NCI-H2171 (cell line): ENCODE results near the gene C16orf92.

ENCODE experiments used
- DNase-seq: peaks from one replicate; lab custom pipeline; 2025; lab: John Stamatoyannopoulos, UW

C16orf92 gene

DNA sequence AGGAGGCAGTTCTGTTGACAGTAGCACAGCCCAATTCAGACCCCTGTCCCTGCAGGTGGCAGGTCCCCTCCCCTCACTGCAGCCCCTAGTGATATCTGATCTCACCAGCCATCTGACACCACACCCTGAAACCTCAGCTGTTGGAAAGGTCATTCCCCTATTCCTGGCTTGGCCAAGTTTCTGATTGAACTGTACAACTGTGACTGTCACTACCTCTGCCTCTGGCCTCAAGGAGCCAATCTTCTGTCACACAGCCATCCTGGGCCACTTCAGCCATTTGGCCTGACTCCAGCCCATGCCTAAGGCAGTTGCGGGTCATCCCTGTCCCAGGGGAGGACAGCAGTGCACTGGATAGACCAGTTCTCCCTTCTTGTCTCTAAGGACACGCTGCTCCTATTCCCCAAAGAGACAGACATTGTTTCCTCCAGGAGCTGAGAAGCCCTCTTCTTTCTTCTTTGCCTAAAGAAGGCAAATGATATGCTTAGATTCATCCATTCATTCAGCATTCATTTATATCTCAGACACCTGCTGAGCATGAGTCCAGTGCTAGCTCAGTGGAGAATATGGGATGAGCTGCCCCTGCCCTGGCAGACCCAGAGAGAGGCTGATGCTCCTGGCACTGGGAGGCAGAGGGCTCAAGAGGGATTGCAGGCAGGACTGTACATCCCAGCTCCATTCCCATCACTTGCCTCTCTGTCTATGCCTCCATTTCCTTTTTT lies 38.0 kb downstream of the C16orf92 start:
- DNase-seq = no peak

DNA sequence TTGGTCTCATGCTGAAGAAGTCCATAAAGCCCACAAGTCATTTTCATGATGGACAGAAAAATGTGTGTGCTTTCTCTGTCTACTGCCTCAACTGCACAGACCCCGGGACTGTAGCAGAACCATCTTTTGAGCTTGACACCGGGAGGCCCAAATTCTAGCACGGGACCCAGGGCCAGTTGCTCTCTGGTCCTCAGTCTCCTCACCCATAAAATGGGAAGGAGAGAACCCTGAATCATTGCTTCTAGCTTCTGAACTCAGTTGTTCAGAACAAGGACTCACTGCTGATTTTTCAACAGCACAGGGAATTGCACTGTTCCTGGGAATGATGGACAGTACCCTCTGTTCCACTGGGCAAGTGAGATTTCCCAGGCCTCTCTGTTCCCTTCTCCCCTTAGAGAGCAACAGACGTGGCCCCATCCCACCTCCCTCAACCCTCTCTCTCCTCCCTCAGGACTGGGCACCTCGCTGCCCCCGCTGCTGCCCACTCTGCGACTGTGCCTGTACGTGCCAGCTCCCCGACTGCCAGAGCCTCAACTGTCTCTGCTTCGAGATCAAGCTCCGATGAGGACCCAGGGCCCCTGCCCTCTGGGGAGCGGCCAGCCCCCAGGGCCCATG lies 40.4 kb downstream of the C16orf92 start:
- no peak for DNase-seq

DNA sequence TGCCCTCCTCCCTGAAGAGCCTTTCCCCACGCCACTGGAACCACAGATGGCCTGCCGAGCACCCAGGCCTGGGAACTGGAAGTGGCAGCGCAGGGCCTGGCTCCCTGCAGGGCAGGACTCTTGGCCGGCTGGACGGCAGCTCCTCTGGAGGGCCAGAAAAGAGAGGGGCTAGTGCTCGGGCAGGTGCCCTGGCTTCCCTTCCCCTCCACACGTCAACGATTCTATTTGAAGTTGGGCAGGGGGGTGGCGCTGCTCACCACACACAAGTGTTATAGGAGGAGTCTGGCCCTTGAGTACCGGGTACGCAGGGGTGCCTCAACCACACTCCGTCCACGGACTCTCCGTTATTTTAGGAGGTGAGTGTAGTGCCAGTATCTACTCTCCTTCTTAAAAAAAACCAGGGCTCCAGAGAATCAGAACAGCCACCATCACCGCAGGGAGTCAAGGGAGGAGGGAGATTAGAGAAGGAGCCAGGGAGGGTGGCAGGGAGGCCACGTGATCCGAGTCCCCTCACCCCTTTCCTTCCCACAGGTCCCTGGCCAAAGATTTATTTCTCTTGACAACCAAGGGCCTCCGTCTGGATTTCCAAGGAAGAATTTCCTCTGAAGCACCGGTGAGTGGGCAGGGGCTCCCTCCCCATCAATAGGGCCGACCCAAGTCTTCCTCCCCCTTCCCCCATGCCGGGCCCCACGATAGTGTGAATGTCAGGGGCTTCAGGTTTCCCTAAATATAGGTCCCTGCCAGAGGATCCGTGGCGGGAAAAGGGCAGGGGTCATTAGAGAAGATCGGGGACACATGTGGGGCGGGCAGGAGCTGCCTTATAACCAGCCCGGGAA lies 41.1 kb downstream of the C16orf92 start:
- DNase-seq = peak; percentile 66

GRCh38 chr16:30064729-30065101 lies 41.7 kb downstream of the C16orf92 start:
- no peak for DNase-seq

- peak; percentile 95 for DNase-seq
These were observed 42.3 kb downstream of the C16orf92 start, which contains the start of gene ALDOA for GRCh38 chr16:30065102-30065942. ALDOA (plus strand) TSS chr16:30065760; CDS start chr16:30066898, 1,138 bp downstream.

GRCh38 chr16:30065943-30066760 lies 43.2 kb downstream of the C16orf92 start:
- no peak for DNase-seq

DNA sequence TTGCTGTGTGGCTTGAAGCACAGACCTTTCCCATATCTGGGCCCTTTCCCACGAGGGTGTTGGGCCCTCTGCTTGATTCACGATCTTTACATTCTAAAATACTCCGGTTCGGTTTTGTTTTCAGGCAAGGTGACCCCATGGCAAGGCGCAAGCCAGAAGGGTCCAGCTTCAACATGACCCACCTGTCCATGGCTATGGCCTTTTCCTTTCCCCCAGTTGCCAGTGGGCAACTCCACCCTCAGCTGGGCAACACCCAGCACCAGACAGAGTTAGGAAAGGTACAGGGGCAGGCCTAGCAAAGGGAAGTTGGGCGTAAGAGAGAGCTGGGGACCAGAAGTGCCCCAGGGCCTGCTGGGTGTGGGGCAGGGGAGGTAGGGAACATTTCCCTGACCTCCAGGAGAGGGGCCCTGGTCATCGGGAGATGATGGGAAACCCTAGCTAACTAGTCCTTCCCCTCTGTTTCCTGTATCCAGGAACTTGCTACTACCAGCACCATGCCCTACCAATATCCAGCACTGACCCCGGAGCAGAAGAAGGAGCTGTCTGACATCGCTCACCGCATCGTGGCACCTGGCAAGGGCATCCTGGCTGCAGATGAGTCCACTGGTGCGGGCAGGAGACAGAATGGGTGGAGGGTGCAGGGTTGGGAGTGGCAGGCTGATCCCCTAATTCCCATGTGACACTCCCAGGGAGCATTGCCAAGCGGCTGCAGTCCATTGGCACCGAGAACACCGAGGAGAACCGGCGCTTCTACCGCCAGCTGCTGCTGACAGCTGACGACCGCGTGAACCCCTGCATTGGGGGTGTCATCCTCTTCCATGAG lies 44.0 kb downstream of the C16orf92 start:
- DNase-seq = no peak

- no peak for DNase-seq
These were observed 44.6 kb downstream of the C16orf92 start for GRCh38 chr16:30067584-30067916.

- DNase-seq = no peak
These were observed 45.3 kb downstream of the C16orf92 start for GRCh38 chr16:30068333-30068732.

DNA sequence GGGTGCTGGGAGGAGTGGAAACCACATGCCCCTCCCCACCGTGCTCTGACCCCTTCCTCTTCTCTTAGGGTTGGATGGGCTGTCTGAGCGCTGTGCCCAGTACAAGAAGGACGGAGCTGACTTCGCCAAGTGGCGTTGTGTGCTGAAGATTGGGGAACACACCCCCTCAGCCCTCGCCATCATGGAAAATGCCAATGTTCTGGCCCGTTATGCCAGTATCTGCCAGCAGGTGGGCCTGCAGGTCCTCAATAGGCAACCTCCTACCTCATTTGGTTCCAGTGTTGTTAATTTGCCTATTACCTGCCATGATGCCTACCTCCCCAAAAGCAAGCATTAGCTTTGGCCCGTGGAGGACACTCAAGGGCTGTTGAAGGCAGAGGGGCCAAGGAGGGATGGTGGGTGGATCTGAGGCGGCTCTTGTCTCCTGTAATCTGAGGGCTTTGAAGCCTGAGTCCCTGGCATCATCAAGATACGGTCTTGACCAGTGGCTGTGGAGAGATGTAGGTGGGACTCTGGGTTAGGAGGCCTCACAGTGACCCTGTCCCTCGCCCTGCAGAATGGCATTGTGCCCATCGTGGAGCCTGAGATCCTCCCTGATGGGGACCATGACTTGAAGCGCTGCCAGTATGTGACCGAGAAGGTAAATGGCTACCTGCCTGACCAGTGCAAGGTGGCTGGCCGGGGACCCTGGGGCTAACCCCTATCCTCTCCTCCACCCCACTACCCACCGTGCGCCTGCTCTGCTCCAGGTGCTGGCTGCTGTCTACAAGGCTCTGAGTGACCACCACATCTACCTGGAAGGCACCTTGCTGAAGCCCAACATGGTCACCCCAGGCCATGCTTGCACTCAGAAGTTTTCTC lies 46.0 kb downstream of the C16orf92 start:
- DNase-seq = no peak

DNA sequence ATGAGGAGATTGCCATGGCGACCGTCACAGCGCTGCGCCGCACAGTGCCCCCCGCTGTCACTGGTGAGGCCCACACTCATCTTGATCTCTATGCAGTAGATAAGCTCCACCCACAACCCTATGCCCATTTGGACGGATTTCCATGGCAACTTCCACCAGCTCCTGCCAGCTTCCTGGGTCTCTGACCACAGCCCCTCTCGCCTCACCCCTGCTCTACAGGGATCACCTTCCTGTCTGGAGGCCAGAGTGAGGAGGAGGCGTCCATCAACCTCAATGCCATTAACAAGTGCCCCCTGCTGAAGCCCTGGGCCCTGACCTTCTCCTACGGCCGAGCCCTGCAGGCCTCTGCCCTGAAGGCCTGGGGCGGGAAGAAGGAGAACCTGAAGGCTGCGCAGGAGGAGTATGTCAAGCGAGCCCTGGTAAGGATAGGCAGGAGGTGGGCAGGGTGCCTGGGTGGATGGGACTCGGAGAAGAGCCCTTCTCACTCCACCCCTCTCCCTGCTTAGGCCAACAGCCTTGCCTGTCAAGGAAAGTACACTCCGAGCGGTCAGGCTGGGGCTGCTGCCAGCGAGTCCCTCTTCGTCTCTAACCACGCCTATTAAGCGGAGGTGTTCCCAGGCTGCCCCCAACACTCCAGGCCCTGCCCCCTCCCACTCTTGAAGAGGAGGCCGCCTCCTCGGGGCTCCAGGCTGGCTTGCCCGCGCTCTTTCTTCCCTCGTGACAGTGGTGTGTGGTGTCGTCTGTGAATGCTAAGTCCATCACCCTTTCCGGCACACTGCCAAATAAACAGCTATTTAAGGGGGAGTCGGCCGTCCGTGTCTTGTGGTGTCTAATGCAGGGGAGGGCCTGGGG lies 46.8 kb downstream of the C16orf92 start:
- no peak for DNase-seq

DNA sequence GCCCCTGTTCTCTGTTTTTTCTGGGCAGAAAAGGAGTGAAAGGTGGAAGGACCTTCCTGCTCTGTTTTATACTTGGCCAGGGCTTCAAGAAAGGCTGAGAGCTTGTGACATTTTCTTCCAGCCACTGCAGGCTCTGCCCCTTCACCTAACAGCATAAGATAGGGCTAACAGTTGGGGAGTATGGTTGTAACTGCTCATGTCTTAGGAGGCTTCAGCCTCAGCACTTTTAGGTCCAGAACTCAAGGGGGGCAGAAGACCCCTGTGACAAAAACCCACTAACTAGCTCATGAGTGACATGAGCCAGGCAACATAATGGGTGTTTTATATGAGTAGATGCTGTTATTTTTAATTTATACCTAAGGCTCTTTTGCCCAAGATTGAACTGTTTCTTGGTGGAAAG lies 47.5 kb downstream of the C16orf92 start:
- no peak for DNase-seq
